GM23338 (cell line): Measurements from ENCODE around the gene STXBP5L. TPM values are rescaled to one million over a fixed set of nuclear protein-coding genes. Genes with fewer than 3 reads are reported as not detected.

Experiments
- ATAC-seq: fragments of 200-7000 bp; cut with Tn5 transposase; 3 replicates; pipeline ENCODE4 v1.9.1; 2020
- DNase-seq: peaks from one replicate; pipeline ENCODE4 v3.0.0-alpha.2; 2015; ENCODE audit warnings: low spot score
- H2AFZ ChIP-seq: fragments of 200-600 bp; sonication (generic); 2 replicates; pipeline ENCODE4 v1.8.0; 2016; ENCODE audit warnings: antibody characterized with exemption, mild to moderate bottlenecking, moderate library complexity
- H3F3A ChIP-seq: fragments of 200-600 bp; sonication (generic); replicated peaks from 2 replicates; pipeline ENCODE4 v1.8.0; 2017; ENCODE audit warnings: antibody characterized with exemption, mixed run types, low read depth
- H3K27ac ChIP-seq: fragments of 200-600 bp; sonication (generic); 2 replicates; pipeline ENCODE4 v1.6.1; 2016; ENCODE audit warnings: low read depth
- H3K27me3 ChIP-seq: fragments of 200-600 bp; sonication (generic); 2 replicates; pipeline ENCODE4 v1.8.0; 2016; ENCODE audit warnings: mild to moderate bottlenecking, mixed run types, moderate library complexity; ENCODE audit not compliant: insufficient read depth
- H3K36me3 ChIP-seq: fragments of 200-600 bp; sonication (generic); 2 replicates; pipeline ENCODE4 v1.8.0; 2016; ENCODE audit warnings: mild to moderate bottlenecking; ENCODE audit not compliant: insufficient read depth
- H3K4me1 ChIP-seq: fragments of 200-600 bp; sonication (generic); 2 replicates; pipeline ENCODE4 v1.8.0; 2016; ENCODE audit warnings: mild to moderate bottlenecking, moderate library complexity; ENCODE audit not compliant: insufficient read depth
- H3K4me2 ChIP-seq: fragments of 200-600 bp; sonication (generic); 2 replicates; pipeline ENCODE4 v1.7.1; 2017; ENCODE audit warnings: mixed run types
- H3K4me3 ChIP-seq: fragments of 200-600 bp; sonication (generic); 2 replicates; pipeline ENCODE4 v1.6.1; 2016; ENCODE audit warnings: mixed run types
- H3K79me2 ChIP-seq: fragments of 200-600 bp; sonication (generic); replicated peaks from 2 replicates; pipeline ENCODE4 v1.8.0; 2017; ENCODE audit warnings: mild to moderate bottlenecking; ENCODE audit not compliant: insufficient read depth
- H3K9me2 ChIP-seq: fragments of 200-600 bp; sonication (generic); 2 replicates; pipeline ENCODE4 v1.8.0; 2017; ENCODE audit not compliant: insufficient read depth
- H4K20me1 ChIP-seq: fragments of 200-600 bp; sonication (generic); replicated peaks from 2 replicates; pipeline ENCODE4 v1.8.0; 2017; ENCODE audit warnings: mild to moderate bottlenecking; ENCODE audit not compliant: insufficient read depth
- H3K27ac Mint-ChIP-seq: 2 replicates; pipeline ENCODE4 v1.8.0; 2020; ENCODE audit warnings: inconsistent platforms, mild to moderate bottlenecking, moderate library complexity, mixed read lengths
- H3K27me3 Mint-ChIP-seq: 3 replicates; pipeline ENCODE4 v1.8.0; 2022; ENCODE audit warnings: low read depth, mild to moderate bottlenecking, moderate library complexity, mixed read lengths, inconsistent platforms; ENCODE audit not compliant: insufficient read depth, poor library complexity
- H3K36me3 Mint-ChIP-seq: 3 replicates; pipeline ENCODE4 v1.8.0; 2021; ENCODE audit warnings: low read depth, mild to moderate bottlenecking, inconsistent platforms, moderate library complexity, mixed read lengths
- H3K4me1 Mint-ChIP-seq: 3 replicates; pipeline ENCODE4 v1.8.0; 2020; ENCODE audit warnings: mild to moderate bottlenecking, inconsistent platforms, mixed read lengths
- H3K4me3 Mint-ChIP-seq: 3 replicates; pipeline ENCODE4 v1.8.0; 2021; ENCODE audit warnings: moderate library complexity, mild to moderate bottlenecking, inconsistent platforms, mixed read lengths
- H3K9me3 Mint-ChIP-seq: 3 replicates; pipeline ENCODE4 v1.8.0; 2020; ENCODE audit warnings: moderate library complexity, mild to moderate bottlenecking, inconsistent platforms, mixed read lengths
- CREB1 ChIP-seq: fragments of 250-450 bp; sonication (Bioruptor Pico); IDR thresholded peaks from 2 replicates; pipeline ENCODE4 v1.5.0; 2020; ENCODE audit warnings: low read depth, mild to moderate bottlenecking, moderate library complexity
- CTCF ChIP-seq, 2 experiments: fragments of 200-600 bp in 1 of 2; sonication (generic) in 1 of 2; conservative IDR thresholded peaks; 2 replicates each; pipeline versions ENCODE4 v1.5.1 to v1.6.1; 2016 to 2017; ENCODE audit warnings: antibody characterized with exemption in 2 of 2, low read depth in 2 of 2, mild to moderate bottlenecking in 2 of 2, moderate library complexity in 1 of 2
- ETS1 ChIP-seq: IDR thresholded peaks from 2 replicates; pipeline ENCODE4 v1.6.1; 2016; ENCODE audit warnings: antibody characterized with exemption
- EZH2 ChIP-seq: fragments of 200-600 bp; sonication (generic); IDR thresholded peaks from one replicate; pipeline ENCODE4 v1.8.0; 2017; ENCODE audit warnings: antibody characterized with exemption, mild to moderate bottlenecking, low read depth; ENCODE audit not compliant: unreplicated experiment
- EZH2phosphoT487 ChIP-seq: fragments of 200-600 bp; sonication (generic); IDR thresholded peaks from one replicate; pipeline ENCODE4 v1.8.1; 2018; ENCODE audit warnings: antibody characterized with exemption; ENCODE audit not compliant: unreplicated experiment
- JUNB ChIP-seq: IDR thresholded peaks from one replicate; pipeline ENCODE4 v1.6.1; 2016; ENCODE audit warnings: antibody characterized with exemption; ENCODE audit not compliant: unreplicated experiment
- NANOG ChIP-seq: IDR thresholded peaks from 2 replicates; pipeline ENCODE4 v1.6.1; 2016; ENCODE audit warnings: antibody characterized with exemption, borderline replicate concordance
- POLR2AphosphoS5 ChIP-seq: IDR thresholded peaks from 2 replicates; pipeline ENCODE4 v1.6.1; 2016; ENCODE audit warnings: antibody characterized with exemption, low read depth
- REST ChIP-seq: IDR thresholded peaks from one replicate; pipeline ENCODE4 v1.6.1; 2018; ENCODE audit warnings: antibody characterized with exemption; ENCODE audit not compliant: unreplicated experiment
- STAT1 ChIP-seq: IDR thresholded peaks from one replicate; pipeline ENCODE4 v1.6.1; 2016; ENCODE audit warnings: antibody characterized with exemption; ENCODE audit not compliant: unreplicated experiment
- ZNF114 ChIP-seq: fragments of 250-450 bp; sonication (Bioruptor Pico); IDR thresholded peaks from 2 replicates; pipeline ENCODE4 v1.5.0; 2020; ENCODE audit warnings: mild to moderate bottlenecking, moderate library complexity
- ZNF331 ChIP-seq: fragments of 250-450 bp; sonication (Bioruptor Pico); IDR thresholded peaks from 2 replicates; pipeline ENCODE4 v1.5.0; 2020; ENCODE audit warnings: low read depth, mild to moderate bottlenecking, moderate library complexity
- ZNF462 ChIP-seq: fragments of 250-450 bp; sonication (Bioruptor Pico); IDR thresholded peaks from 2 replicates; pipeline ENCODE4 v1.5.0; 2020; ENCODE audit warnings: mild to moderate bottlenecking, moderate library complexity
- polyA plus RNA-seq: library from polyadenylated mRNA; unstranded; fragments of >200 nt; fragmentation: Nextera tagmentation; extraction: Ambion mirVana; gene quantifications from 2 replicates; pipeline ENCODE4 v1.2.1, GENCODE V29; 2016
- total RNA-seq: library from RNA; depleted of rRNA; stranded (reverse); fragments of >200 nt; shearing (Covaris generic); gene quantifications from 2 replicates; pipeline ENCODE4 v1.2.3, GENCODE V29; 2014

Gene STXBP5L
- total and polyA plus RNA-seq, 2 experiments from 2014 or later: 4.2 to 6.0 TPM

GRCh38 chr3:120909602-120909878, 1.5 kb downstream of the STXBP5L start:
- peaks cover 9% of the 10 kb centered on the region for H3K27me3 Mint-ChIP-seq
- Histone ChIP-seq H3F3A (no peaks in the 10 kb centered on the region), H3K4me2 (peak overlapping the region; percentile 94), H3K27ac (no peak overlapping the region), H2AFZ (peak overlapping the region; percentile 90; the same call in 1 of the 2 replicates), H3K4me3 (peak overlapping the region; percentile 86), H3K27me3 (no peaks in the 10 kb centered on the region), H3K9me2 (no peaks in the 10 kb centered on the region), H4K20me1 (no peaks in the 10 kb centered on the region), H3K36me3 (no peaks in the 10 kb centered on the region), H3K4me1 (peaks cover 11% of the 10 kb centered on the region), H3K79me2 (0 out of 2 replicates have a peak, but pooled peaks cover 4% of the 10 kb centered on the region)
- H3K36me3 Mint-ChIP-seq: peaks cover 4% of the 10 kb centered on the region; the same call in 2 of the 3 replicates
- H3K9me3 Mint-ChIP-seq: no peaks in the 10 kb centered on the region
- DNase-seq (peak; percentile 51), ATAC-seq (no peak)
- TF ChIP-seq ZNF114 (CRISPR knock-in tag) (no peak), JUNB (no peak), ZNF331 (CRISPR knock-in tag) (no peak), EZH2 (no peak), REST (no peak), ZNF462 (CRISPR knock-in tag) (no peak), ETS1 (no peak), EZH2phosphoT487 (no peak), CREB1 (CRISPR knock-in tag) (no peak), NANOG (no peak), STAT1 (no peak), POLR2AphosphoS5 (no peak; the same call in 1 of the 2 replicates), CTCF (conservative IDR thresholded peaks at IDR 0.05; ENCODE audit: low read depth in 2 of 2) (no peak)
- H3K4me1 Mint-ChIP-seq: peaks cover 13% of the 10 kb centered on the region; the same call in 2 of the 3 replicates
- H3K4me3 Mint-ChIP-seq: peak overlapping the region; percentile 87
- H3K27ac Mint-ChIP-seq: peak overlapping the region; percentile 52; the same call in 1 of the 2 replicates
